Left renal pelvis (tissue), 4 donors: ENCODE measurements around the gene RBM12. TPM values are rescaled to one million over a fixed set of nuclear protein-coding genes. Genes with fewer than 3 reads are reported as not detected.

Experiments
- DNase-seq, 4 donors: peaks; one replicate each; pipeline ENCODE4 v3.0.0-alpha.2; 2013; ENCODE audit warnings: low read depth in 4 of 4, low spot score in 3 of 4
- polyA plus RNA-seq, 4 donors: library from polyadenylated mRNA; unstranded; fragments of 120-200 nt; gene quantifications; one replicate each; pipeline ENCODE4 v1.2.1, GENCODE V29; 2013; ENCODE audit not compliant: insufficient read length in 4 of 4

RBM12 gene
- polyA plus RNA-seq, 4 donors = 89.6 to 115 (median 95.2) TPM

DNA sequence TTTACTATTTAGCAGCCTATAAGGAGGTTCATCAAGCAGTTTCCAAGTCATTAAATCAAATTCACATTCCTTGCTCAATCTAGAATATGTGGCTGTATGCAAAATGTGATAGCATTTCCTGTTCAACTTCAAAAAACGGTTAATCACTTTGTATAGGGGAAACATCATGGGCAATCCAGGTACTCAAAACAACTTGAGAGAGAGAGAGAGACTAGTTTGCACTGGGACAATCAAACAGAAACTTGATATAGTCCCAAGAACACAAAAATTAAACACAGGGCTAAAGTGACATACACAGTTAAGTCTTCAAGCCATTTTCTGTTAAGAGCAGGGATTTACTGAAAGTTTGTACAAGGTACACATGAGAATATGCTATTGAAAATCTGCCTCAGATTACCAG, 7.4 kb downstream of the RBM12 start:
- DNase-seq = no peak

DNA sequence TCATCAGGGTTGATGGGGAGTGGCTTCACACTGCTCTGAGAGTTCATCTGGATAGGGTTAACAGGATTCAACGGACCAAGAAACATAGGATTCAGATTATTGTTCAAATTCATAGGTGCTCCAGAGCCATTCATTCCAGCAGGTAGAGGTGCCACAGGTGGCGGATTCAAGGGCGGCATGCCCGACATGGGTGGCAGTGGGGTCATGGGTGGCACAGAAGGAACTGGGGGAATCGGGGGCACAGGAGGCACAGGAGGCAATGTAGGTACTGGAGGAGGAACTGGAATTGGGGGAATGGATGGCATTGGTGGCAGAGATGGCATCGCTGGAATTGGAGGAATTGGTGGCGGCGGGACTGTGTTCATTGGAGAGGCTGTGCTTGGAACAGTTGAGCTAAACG, 10.3 kb downstream of the RBM12 start:
- DNase-seq = no peak

GRCh38 chr20:35653893-35654292, 10.8 kb downstream of the RBM12 start:
- no peak for DNase-seq

GRCh38 chr20:35653430-35653734, 11.3 kb downstream of the RBM12 start:
- DNase-seq = no peak

DNA sequence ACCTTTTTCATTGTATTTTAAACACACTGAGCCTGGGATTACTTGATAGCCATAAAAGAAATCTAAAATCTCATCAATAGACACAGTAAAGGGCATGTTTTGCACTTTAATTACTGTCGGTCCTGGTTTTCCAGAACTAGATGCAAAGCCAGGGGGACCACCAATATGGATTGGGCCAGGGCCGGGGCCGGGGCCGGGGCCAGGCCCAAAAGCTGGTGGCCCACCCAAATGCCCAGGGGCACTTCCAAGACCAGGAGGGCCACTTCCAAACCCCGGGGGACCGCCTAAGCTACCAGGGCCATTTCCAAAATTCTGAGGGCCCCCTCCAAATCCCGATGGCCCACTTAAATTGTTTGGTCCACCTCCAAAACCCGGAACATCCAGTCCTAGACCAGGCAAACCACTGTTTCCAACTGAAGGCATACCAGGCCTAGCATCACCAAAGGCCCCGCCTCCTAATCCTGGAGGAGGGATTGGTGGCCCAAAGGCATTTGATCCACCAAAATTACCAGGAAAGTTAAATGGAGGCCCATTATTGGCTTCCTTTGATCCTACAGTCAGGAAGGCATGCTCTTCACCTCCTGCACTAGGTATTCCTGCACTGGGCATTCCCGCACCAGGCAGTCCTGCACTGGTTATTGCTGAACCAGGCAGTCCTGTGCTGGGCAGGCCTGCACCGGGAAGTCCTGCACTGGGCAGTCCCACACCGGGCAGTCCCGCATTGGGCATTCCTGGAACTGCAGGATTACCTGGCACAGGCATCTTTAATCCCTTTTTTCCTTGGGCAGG, 11.9 kb downstream of the RBM12 start:
- no peak for DNase-seq

- no peak for DNase-seq
Observed at GRCh38 chr20:35651958-35652357, 12.7 kb downstream of the RBM12 start.

DNA sequence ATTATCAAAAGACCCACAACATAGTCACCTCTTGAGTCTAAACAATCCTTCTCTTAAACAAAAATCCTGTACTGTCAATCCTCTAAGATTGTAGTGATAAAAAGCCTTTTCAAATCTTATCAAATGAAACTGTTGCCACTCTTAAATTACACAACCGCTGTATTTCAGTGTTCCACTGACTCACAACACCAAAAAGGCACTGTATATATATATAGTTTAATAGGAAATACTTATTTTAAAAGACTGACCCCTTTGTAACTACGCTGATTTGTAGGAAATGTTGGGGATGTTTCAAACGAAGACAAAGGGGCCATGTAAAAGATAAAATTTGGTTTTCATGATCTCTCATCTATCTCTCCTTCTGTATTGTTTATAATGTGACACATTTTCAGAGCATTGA, 14.1 kb downstream of the RBM12 start:
- no peak for DNase-seq

DNA sequence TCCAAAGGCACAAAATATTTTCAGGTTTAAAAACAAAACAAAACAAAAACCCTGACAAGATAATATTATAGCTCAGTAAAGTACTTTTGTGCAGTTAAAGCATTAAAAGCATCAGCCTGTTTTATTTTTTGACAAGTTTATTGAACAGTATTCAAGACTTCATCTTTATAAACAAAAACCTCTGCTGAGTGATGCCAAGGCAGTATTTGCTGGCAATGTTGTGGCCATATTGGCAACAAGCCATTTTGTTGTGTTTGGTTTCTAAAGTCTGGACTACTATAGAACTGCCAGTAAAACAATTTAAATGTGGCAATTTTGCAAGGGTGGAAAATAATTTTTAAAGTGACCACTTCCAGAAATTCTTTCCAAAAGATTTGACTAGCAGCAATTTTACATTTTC, 15.9 kb downstream of the RBM12 start:
- no peak for DNase-seq

- DNase-seq = no peak
Observed at GRCh38 chr20:35644806-35645205, 19.9 kb downstream of the RBM12 start.

GRCh38 chr20:35643045-35643444, 21.7 kb downstream of the RBM12 start:
- DNase-seq = no peak

- no peak for DNase-seq
Observed at GRCh38 chr20:35641743-35642142, 23.0 kb downstream of the RBM12 start.

DNA sequence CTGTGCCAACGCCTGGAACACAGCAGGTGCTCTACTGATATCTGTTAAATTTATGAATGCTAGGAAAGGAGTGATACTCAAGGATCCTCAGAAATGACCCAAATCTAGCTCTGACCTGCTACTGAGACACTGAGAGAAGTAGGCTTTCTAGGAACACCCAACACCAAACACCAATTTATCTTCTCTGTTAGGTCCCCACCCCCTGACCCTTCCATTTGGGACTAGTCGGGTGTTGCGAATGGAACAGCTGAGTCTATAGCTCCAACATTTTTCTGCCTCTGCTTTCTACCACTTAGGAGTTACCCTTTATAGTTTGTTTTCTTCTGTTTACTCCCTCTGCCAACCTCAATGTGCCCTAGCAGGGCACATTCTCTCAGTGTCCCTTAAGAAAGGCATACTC, 24.0 kb downstream of the RBM12 start:
- no peak for DNase-seq

DNA sequence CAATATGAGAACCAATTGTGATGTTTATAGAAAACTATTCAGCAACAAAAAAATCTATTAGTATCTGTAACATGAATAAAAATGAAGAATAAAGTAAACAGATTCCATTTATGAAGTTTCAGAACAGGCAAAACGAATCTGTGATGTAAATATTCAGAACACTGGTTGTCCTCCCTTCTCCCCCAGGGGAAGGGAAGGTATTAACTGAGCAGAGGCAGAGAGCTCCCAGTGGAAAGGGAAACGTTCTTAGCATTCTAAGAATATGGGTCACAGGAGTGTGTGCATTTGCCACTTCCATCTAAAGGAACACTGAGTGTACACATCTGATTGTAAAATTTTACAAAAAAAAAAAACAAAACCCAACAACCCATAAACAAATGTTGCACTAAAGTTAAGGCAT, 25.9 kb downstream of the RBM12 start:
- no peak for DNase-seq

DNA sequence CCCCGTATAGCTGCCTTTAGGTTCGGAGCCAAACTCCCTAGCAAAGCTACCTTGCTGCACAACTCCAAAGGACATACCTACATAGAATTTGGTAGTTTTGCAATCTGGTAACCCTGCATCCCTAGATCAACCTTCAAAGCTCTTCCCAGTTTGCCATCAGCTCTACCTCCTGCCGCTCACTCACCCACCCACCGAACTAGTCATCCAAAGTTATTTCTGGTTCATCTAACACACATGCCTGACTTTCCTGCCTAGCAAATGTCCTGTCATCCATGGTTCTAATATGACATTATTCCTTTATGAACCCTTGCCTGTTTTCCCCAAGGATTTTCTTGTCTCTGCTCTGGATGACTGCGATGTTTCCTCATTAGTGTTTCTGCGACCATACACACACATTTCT, 27.4 kb downstream of the RBM12 start:
- DNase-seq = no peak

- no peak for DNase-seq
Observed at GRCh38 chr20:35636095-35636494, 28.6 kb downstream of the RBM12 start.

DNA sequence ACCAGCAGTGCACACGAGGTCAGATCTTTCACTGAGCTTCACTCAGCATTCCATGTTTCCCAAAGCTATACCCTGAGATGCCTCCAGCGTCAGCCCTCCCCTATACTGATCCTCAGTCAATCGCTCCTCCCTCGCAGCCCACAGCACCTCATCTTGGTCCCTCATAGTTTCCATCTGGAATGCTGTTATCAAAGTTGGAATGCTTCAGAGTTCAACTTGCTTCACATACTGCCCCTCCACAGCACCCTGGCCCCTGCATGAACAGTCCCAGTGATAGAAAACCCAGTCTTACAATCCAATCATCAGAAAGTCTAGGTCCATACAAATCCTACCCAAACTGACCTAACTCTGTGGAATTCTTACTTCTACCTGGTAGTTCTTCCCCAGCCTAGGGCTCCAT, 29.0 kb downstream of the RBM12 start:
- DNase-seq = no peak

GRCh38 chr20:35632539-35633115, 32.1 kb downstream of the RBM12 start:
- DNase-seq = no peak

DNA sequence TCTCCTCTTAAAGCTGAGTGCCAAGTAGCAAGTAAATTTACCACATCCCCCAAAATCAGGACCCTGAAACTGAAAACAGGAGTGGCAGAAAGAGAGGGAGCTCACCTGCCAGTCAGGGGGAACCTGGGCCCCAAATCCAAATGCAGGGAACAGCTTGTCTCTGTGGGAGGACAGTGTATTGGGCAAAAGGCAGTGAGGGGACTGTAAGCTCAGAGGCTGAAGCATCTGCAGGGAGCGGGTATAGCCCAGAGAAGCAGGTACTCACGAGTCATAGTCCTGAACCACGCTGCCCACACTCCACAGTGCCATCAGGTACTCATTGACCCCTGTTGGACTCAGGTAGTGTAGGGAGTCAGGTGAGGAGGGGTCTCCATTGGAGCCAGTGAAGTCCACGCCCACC, 34.1 kb downstream of the RBM12 start:
- no peak for DNase-seq

GRCh38 chr20:35629427-35630145, 35.1 kb downstream of the RBM12 start:
- no peak for DNase-seq

DNA sequence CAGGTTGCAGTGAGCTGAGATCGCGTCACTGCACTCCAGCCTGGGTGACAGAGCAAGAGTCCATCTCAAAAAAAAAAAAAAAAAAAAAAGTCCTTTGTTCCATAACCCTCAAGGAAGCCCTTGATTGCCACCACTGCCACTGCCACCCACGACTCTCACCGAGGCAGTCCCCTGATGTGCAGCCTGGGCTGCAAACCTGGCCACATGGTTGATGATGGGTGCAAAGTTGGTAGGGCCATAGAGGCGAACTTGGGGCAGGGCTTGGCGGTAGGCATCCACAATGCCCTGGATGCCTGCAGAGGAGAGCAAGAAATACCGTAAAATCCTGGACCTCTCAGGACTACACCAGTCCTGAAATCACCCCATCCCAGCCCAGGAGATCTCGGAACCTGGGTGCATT, 37.6 kb downstream of the RBM12 start:
- DNase-seq = no peak

GRCh38 chr20:35626386-35627001, 38.2 kb downstream of the RBM12 start:
- no peak for DNase-seq
